ENCODE results near the gene HLA-DOB.
"Not testable (repeated sequence)": the region's sequence is repeated elsewhere in the genome, so short reads cannot be mapped to it uniquely, and the experiment has no call there.

The HLA-DOB gene

DNA sequence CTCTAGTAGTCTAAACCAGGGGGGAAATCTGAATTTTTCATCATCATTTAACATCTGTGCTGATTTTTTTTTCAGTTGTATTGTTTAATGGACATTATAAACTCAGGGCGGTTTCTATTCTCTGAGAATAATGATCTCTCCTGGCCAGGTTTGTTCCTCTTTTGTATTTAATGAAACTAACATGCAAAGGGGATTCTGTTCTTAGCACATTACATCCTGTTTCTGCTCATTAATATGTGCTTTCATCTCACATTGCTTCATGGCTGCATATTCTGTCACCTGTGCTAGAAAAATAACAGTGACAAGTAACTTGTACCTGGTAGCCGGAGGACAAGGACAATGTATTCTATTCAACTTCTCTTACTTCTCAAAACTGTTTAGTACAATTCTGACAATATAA, 806 bp downstream of the HLA-DOB start:
- no peak overlapping the region for H3K4me3 ChIP-seq (ENCODE audit: low read depth, low read length)

DNA sequence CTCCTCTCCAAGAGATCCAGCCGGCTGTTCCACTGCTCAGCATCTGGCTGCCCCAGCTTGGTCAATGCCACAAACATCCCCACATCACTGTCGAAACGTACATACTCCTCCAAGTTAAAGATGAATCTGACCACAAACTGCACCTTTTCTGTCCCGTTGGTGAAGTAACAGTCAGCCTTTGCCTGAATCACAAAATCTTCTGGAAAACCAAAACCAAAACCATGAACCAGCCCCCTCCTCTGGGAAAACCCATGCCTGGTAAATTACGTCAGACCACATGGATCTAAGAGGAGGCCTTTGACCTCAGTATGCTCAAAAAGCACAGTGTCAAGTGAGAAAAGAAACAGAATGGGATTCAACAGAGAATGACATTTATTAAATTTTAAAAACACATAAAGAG, 1.7 kb downstream of the HLA-DOB start:
- H3K4me3 ChIP-seq (ENCODE audit: low read depth, low read length): no peak overlapping the region

DNA sequence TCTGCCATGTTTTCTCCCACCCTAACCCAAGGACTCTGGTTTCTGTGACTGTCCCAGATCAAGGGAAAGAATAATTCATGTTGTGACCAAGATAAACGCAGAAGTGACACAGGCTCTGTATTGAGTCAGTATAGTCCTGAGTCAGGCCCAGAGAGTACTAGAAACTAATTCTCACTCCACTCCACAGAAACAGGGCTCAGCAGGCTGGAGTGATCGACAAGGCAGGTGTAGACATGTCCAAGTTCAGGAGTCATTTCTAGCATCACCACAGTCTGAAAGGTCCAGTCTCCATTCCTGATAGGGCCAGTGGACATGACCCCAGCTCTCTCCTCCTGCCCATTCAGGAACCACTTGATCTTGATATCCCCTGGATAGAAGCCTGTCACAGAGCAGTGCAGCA, 2.7 kb downstream of the HLA-DOB start:
- no peak overlapping the region for H3K4me3 ChIP-seq (ENCODE audit: low read depth, low read length)

DNA sequence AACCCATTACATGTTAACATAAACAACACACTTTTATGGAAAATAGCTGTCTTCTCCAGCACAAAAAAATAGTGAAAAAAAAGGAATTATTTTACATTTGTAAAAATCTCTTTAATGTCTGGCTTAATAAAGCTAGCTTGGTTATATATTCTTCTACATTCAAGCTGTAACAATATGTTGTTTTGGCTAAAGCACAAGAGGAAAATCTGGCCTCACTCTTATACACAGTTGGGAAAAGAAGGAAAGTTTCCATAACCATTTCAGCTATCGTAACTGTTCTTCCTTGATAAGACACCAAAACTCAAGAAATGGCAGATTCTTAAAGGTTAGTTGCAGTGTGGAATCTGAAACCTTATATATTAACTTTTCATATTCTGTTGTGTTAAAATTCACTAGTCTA, 7.6 kb downstream of the HLA-DOB start:
- H3K4me3 ChIP-seq (ENCODE audit: low read depth, low read length): no peak overlapping the region

DNA sequence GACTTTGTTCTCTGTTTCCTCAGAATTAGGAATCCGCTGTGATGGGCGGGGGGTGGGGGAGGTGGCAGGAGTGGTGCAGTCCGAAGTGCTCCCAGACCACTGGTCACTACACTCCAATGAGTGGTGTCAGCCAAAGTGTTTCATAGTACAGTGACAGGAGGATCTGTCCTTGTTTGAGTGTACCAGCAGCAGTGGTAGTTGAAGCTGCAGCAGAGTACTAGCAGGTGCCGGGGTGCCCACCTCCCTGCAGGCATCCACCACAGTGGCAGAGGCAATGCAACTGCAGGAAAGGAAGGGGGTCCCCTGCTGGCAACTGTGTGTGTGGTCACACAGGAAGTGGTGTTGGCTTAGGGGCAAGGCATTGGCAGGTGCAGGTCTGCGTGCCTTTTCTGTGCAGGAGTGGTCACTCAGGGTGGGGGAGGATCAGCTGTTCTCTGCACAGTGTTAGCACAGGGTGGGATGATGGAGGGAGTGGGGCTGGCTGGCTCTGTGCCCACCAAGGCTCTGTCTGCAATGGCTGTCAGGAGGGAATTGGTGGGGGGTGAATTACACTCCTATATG, 9.7 kb downstream of the HLA-DOB start:
- H3K4me3 ChIP-seq (ENCODE audit: low read depth, low read length): no peak overlapping the region

DNA sequence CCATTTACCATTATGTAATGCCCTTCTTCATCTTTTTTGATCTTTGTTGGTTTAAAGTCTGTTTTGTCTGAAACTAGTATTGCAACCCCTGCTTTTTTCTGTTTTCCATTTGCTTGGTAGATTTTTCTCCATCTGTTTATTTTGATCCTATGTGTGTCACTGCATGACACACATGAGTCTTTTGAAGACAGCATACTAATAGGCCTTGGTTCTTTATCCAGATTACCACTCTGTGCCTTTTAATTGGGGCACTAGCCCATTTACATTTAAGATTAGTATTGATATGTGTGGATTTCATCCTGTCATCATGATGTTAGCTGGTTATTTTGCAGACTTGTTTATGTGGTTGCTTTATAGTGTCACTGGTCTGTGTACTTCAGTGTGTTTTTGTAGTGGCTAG, 11.4 kb downstream of the HLA-DOB start:
- H3K4me3 ChIP-seq (ENCODE audit: low read depth, low read length): not testable (repeated sequence)

DNA sequence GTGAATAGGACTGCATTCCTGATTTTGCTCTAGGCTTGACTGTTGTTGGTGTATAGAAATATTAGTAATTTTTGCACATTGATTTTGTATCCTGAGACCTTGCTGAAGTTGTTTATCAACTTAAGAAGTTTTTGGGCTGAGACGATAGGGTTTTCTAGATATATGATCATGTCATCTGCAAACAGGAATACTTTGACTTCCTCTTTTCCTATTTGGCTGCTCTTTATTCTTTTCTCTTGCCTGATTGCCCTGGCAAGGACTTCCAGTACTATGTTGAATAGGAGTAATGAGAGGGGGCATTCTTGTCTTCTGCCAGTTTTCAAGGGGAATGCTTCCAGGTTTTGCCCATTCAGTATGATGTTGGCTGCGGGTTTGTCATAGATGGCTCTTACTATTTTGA, 13.4 kb downstream of the HLA-DOB start:
- no peak overlapping the region for H3K4me3 ChIP-seq (ENCODE audit: low read depth, low read length)

DNA sequence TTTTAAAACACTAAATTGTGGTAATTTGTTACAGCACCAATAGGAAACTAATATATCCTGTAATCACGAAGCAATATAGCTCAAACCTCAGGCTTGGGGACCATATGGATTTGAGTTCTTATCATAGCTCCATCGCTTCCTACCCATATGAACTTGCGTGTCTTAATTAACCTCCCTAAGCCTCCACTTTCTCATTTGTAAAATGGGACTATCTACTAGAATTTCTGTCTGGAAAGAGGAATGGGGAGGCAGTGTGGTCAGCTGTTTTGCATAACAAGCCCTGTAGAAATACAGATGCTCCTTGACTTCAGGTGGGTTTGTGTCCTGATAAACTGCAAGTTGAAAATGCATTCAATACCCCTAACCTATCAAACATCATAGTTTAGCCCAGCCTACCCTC, 17.1 kb downstream of the HLA-DOB start:
- no peak overlapping the region for H3K4me3 ChIP-seq (ENCODE audit: low read depth, low read length)

DNA sequence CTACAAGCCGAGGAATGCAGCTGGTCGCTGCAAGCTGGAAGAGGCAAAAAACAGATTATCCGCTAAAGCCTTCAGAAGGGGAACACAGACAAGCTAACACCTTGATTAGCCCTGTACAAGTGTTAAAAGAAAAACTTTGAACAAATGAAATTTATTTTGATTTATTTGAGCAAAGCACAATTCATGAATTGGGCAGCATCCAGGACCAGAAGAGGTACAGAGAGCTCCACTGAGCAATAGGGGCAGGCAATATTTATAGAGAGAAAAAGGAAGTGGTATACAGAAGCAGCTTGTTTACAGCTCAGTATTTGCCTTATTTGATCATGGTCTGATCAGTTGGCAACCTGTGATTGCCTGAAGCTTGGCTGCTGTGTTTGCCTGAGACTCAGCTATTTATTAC, 17.6 kb downstream of the HLA-DOB start:
- H3K4me3 ChIP-seq (ENCODE audit: low read depth, low read length): no peak overlapping the region

DNA sequence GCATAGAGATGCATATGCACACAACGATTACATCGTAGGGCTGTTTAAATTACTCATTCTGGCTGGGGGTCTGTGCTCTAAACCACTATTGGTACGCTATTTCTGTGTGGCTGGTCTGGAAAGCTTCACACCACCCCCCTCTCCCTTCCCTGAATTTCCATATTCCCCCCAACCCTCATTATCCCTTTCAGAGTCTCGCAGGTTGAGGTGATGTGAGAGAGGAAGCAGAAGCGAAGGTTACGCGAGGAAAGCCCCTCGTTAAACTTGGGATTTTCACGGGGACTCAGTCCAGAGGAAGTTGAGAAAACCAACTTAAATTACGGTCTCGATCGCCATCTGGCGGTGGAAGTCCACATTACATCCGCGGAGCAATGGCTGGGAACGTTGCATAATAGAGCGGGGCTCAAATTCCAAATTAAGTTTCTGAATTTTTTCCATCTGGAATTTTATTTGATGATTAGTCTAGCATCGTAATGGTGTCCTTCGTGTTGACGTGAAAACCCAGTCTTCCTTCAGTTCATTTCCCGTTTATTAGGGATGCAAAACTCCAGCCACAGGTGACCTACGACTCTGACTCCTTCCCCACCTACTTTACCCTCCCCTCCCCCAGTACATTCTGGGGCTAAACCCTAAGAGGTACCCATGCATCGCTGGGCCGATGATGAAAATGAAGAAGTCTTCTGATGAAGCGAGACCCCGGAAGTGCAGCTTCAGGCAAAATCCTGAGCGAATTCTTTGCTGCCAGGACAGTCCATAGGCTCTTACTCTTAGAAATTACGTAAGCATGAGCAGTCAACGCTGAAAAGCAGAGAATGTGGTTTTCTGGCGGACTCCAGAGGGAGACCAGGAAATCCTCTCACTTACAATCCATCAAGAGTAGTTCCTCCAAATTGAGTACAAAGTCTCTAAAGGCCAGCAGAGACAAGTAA, 19.7 kb downstream of the HLA-DOB start:
- H3K4me3 ChIP-seq (ENCODE audit: low read depth, low read length): no peak overlapping the region

DNA sequence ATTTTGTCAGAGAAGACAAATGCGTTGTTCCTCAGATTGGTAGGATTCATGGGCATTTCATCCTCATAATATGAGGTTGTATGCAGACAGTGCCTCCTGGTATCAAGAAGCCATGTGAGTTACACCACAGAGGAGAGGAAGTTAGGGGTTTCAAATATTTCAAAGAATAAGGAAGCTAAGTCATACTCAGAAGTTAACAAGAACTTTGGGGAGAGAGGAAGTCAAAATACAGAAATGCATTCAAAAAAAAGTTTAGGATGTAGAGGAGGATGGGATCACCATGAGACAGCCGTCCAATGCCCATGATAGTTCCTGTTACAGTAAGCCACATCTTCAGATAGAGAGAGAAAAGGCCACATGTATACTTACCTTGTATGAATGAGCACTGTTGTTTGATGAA, 22.3 kb downstream of the HLA-DOB start:
- no peak overlapping the region for H3K4me3 ChIP-seq (ENCODE audit: low read depth, low read length)

DNA sequence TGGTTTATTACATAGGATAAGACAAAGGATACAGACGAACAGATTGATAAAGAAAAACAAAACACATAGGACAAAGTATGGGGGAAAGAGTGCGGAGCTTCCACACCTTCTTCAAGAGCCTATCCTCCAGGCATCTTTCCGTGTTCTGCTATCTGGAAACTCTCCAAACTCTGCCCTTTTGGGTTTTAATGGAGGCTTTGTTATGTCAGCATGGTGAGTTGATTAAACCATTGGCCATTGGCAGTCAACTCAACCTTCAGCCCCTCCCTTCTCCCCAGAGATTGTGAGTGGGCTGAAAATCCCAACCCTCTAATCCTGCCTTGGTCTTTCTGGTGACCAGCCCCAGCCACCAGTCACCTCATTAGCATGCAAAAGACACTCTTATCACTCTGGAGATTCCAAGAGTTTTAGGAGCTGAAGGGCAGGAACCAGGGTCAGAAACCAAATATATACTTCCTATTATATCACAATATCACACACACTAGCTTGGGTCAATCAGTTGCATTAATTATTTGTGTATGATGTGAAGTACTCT, 23.8 kb downstream of the HLA-DOB start:
- H3K4me3 ChIP-seq (ENCODE audit: low read depth, low read length): no peak overlapping the region

DNA sequence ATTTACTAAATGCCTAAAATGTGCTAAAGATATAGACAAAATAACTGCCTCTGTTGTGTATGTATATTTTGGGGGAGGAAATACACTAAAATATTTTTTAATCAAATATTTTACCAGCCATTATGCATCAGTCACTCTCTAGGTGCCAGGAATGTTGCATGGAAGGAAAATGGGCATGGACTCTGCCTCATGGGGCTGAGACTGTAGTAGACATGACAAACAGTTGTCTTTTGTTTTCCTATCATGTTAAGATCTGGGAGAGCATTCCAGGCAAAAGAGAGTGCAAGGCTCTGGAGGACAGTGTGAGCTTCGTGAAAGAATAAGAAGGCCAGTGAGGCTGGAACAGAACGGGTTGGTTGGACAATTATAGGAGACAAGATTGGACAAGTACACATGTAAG, 26.5 kb downstream of the HLA-DOB start:
- H3K4me3 ChIP-seq (ENCODE audit: low read depth, low read length): no peak overlapping the region

DNA sequence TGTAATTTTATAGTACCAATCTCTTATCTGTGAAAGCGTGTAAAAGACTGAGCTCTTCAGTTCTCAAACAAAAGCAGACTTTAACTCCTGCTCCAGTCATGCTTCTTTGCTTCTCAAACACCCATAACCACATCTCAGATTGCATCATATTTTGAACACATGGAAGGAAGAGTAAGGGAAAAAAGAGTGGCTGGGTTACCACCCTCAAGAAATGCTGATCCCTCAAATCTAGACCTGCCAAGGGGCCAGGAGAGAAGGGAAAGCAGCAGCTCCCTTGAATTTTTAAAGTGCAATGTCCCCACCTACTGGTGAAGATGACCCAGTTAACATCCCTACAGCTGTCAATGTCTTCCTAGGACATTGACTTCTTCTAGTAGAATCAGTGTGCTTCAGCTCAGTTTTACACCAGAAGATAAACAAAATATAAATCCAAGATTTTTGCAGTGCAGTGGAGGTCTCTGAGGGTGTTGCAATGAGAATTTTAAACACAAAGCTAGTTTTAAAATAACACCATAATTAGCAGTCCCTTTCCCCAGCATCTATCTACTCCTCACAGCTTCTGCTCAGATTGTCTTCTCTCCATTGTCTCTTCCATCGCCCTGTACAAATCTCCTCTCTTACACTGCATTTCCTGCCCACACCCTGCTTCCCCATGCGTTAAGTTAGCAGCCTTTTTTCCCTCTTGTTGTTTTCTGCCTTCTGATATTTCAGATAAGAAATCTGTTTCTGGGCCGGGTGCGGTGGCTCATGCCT, 30.8 kb downstream of the HLA-DOB start:
- H3K4me3 ChIP-seq (ENCODE audit: low read depth, low read length): no peak overlapping the region

DNA sequence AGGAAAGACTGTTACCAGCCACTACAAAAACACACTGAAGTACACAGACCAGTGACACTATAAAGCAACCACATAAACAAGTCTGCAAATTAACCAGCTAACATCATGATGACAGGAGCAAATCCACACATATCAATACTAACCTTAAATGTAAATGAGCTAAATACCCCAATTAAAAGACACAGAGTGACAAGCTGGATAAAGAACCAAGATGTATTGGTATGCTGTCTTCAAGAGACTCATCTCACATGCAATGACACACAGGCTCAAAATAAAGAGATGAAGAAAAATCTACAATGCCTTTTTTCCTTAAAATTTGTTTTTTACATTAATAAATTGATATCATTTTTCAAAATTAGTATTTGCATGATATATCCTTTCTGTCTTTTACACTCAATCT, 33.9 kb downstream of the HLA-DOB start:
- H3K4me3 ChIP-seq (ENCODE audit: low read depth, low read length): not testable (repeated sequence)

DNA sequence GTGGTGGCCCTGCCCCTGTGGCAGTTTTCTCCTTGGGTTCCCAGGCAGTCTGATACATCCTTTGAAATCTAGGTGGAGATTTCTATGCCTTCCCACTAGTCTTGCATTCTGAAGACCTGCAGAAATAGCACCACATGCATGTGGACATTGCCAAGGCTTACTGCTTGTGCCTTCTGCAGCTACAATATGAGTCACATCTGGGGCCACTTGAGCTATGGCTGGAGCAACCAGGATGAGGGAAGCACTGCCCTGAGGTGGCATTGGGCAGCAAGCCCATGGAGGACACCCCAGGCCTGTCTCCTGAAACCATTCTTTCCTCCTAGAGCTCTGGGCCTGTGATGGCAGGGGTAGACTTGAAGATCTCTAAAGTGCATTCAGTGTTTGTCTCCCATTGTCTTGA, 37.8 kb downstream of the HLA-DOB start:
- no peak overlapping the region for H3K4me3 ChIP-seq (ENCODE audit: low read depth, low read length)

DNA sequence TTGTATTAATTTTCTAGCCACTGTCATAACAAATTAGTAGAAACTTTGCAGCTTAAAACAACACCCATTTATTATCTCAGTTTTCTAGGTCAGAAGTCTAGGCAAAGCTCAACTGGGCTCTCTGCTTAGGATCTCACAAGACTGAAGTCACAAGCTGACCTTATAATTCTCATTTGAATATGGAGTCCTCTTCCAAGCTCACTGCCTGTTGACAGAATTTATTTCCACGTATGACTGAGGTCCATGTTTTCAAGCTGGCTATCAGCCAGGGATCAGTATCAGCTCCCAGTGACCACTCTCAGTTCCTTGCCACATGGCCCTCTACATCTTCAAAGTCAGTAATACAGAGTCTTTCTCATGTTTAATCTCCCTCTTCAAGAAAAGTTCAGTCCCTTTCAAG, 41.7 kb downstream of the HLA-DOB start:
- no peak overlapping the region for H3K4me3 ChIP-seq (ENCODE audit: low read depth, low read length)

DNA sequence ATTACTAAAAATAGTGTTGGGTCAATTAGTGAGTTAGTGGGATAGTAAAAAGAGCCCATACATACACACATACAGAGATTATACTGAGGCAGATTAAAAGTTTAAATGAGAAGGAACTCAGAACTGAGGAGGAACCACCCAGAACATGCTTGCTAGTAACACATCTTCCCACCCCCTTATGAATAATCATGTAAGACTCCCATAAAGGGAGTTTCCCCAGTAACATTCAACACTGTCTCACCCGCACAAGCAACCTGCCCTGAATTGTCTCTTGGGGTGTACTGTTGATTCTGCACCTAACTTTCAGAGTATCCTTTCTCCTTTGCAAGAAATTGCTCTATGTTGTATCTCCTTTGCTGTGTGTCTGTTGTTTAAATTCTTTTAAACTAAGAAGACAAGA, 42.4 kb downstream of the HLA-DOB start:
- no peak overlapping the region for H3K4me3 ChIP-seq (ENCODE audit: low read depth, low read length)

DNA sequence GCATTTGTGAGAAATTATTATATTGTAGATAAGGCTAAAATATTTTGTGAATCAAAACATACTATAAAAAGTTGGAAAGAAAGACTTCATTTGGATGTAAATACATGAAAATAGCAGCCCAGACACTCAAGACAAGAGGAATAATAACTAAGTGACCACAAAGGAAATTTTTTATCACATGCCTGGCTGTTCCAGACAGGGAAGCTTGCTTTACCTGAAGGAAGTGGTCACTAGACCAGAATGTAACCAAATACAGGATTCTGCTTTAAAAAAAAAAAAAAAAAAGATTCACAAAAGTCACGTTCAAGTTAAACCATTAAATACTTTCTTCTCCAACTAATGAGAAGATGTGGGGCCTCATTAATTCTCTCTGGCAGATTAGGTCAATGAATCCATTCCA, 44.1 kb downstream of the HLA-DOB start:
- H3K4me3 ChIP-seq (ENCODE audit: low read depth, low read length): no peak overlapping the region

DNA sequence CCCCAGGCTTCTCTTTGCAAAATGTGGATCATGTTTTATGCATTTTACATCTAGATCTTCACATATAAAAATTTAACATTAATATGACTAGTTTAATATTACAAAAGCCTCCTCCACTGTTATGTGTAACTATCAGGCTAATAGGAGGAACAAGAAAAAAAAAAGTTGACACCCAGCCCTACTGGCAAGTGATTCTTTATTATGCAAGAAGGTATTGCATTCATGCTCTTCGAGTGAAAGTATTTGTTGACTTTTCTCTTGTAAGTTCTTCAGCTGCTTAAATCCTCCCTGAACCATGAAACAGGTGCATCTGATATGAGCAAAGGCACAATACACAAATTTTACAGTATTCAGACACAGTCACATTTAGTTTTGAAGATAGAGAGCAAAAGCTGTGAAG, 52.8 kb downstream of the HLA-DOB start:
- no peak overlapping the region for H3K4me3 ChIP-seq (ENCODE audit: low read depth, low read length)

DNA sequence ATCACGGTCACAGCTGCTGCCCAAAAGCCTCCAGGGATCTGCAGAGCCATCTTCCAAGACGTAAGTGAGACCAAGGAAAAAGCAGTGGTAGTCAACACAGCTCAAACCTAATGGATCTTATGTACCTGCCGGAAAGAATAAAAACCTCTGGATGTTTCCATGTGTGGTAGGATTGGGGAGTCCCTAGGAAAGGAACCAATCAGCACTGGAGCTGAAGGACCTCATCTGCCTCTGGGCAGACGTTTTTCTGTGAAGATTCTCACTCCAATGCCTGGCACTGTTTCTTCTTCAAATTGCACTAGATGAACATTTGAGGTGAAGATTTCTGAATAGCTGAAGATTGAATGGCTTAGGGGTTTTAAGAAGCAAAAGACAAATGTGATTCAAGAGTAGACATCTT, 53.4 kb downstream of the HLA-DOB start, which contains the start of gene HLA-DQB2:
Gene HLA-DQB2, minus strand, starts transcription at position 112 of the 400 bp plus-strand sequence. Its CDS starts 62 bp downstream, at position 50.
- H3K4me3 ChIP-seq (ENCODE audit: low read depth, low read length): no peak within 1 kb of the TSS
